GM19395 (cell line): Measurements from ENCODE around the gene ABL2.

ENCODE experiments used
- ATAC-seq: cut with Tn5 transposase; IDR thresholded peaks from one replicate; pipeline ENCODE4 v1.9.1; 2021; ENCODE audit warnings: mild to moderate bottlenecking, moderate library complexity; ENCODE audit not compliant: unreplicated experiment

The ABL2 gene

DNA sequence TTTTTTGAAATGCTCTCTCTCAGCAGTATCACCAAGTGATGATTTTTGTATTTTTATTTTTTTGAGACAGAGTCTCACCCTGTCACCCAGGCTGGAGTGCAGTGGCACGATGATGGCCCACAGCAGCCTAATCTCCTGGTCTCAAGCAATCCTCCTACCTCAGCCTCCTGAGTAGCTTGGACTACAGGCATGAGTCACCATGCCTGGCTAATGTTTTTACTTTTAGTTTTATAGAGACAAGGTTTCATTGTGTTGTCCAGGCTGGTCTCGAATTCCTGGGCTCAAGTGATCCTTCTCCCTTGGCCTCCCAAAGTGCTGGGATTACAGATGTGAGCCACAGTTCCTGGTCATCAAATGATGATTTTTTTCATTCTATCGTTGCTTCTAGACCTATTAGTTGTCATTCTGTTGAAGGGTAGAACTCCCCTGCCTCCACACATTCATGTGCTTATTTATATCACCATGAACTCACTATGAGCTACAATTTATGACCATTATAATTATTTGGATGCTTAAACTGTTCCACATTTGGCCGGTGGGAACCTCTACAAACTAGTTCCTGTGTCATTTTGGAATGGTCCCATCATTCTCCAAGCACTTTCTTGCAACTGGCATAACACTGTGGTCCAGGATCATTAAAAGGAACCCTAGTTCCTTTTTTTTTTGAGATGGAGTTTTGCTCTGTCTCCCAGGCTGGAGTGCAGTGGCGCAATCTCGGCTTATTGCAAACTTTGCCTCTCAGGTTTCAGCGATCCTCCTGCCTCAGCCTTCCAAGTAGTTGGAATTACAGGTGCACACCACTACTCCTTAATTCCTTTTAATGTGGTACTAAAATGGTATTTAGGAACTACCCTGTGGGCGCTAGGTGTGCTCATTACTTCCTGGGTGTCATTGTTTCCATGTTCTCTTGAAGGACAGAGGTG, 167.9 kb downstream of the ABL2 start:
- ATAC-seq: no peak

DNA sequence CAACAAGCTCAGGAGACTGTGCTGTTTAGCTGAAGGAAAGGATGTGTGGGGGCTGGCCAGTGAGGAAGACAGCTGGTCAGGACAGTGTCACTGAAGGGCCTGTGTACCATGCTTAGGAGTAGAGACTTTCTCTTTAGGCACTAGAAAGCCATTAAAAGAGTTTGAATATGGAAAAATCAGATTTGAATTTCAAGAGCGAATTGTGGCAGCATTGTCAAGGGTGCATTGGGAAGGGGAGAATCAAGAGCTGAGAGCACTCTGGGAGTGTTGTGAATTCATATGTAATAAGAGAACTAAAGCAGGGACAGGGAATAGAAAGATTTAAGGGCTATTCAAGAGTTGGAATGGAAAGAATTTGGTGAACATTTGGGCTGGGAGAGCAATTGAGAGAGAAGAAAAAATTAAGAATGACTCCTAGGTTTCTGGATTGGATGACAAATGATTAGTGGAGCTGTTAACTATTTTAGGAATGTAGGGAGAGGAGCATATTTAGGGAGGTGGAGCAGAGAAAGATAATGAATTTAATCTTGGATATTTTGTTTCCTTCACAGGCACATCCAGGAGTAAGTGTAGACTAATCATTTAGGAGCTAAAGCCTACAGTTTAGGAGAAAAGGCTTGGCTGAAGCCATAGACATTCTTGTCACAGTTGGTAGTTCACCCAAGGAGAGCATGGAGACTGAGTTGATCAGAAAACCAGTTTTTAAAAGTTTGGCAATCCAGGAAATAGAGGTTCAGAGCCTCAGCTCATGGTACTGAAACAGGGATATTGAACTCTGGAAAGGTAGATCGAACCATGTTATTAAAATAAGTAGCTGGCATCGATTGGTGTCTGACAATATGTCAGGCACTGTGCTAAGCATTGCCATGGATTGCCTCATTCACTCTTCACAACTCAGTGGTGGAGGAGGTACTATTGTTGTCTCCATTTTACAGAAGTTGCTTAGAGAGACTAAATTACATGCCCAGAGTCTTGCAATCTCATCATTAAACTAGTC, 170.7 kb downstream of the ABL2 start:
- no peak for ATAC-seq

- ATAC-seq: no peak
These were observed 173.5 kb downstream of the ABL2 start for GRCh38 chr1:179055937-179056336.

DNA sequence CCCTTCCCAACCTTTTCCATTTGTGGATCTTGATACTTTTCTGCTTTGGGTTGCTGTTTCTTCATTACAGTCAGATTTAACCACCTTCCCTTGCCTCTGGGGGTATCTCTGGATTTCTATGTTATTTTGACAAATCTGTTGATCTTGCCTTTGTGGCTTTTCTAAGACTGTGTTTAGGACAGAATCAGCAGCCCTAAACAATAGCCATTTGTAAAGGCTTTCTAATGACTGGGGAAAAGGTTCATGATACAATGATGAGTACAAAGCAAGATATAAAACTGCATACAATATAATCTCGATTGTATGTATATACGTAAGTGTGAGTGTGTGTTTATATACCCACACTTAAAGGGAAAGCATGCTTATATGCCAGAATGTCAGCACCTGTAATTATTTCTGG, 176.0 kb downstream of the ABL2 start:
- no peak for ATAC-seq

GRCh38 chr1:179052776-179053175, 176.7 kb downstream of the ABL2 start:
- ATAC-seq: no peak
